Activated naive CD4-positive, alpha-beta T cell treated with anti-CD3 and anti-CD28 coated beads, Interleukin-2, amount 50 U/mL, for 24 hours (primary cell): ENCODE data around the gene SRSF1.
"Not testable (repeated sequence)": the region's sequence is repeated elsewhere in the genome, so short reads cannot be mapped to it uniquely, and the experiment has no call there.

Source experiments
- H3K27ac Mint-ChIP-seq: one replicate; pipeline ENCODE4 v1.8.0; 2021; ENCODE audit warnings: mild to moderate bottlenecking, mixed read lengths
- H3K27me3 Mint-ChIP-seq: one replicate; pipeline ENCODE4 v1.8.0; 2021; ENCODE audit warnings: mixed read lengths
- H3K36me3 Mint-ChIP-seq: one replicate; pipeline ENCODE4 v1.8.0; 2021; ENCODE audit warnings: mixed read lengths
- H3K4me1 Mint-ChIP-seq: one replicate; pipeline ENCODE4 v1.8.0; 2021; ENCODE audit warnings: mixed read lengths
- H3K4me3 Mint-ChIP-seq: one replicate; pipeline ENCODE4 v1.8.0; 2021; ENCODE audit warnings: mild to moderate bottlenecking, mixed read lengths
- H3K9me3 Mint-ChIP-seq: one replicate; pipeline ENCODE4 v1.8.0; 2021; ENCODE audit warnings: mixed read lengths

The SRSF1 gene

GRCh38 chr17:58006924-58007780 is at the start of gene SRSF1:
SRSF1 (minus strand) TSS chr17:58007246; CDS start chr17:58007137, 109 bp downstream.
- Mint-ChIP-seq H3K4me1 (peaks cover 41% of the 10 kb centered on the region), H3K36me3 (peaks cover 35% of the 10 kb centered on the region), H3K4me3 (peak within 1 kb of the TSS; percentile 99), H3K27ac (peak within 1 kb of the TSS; percentile 98), H3K27me3 (no peaks in the 10 kb centered on the region), H3K9me3 (no peaks in the 10 kb centered on the region)

- H3K36me3 Mint-ChIP-seq, result no peaks in the 10 kb centered on the region
- no peak overlapping the region for H3K4me3 Mint-ChIP-seq
- no peaks in the 10 kb centered on the region for H3K9me3 Mint-ChIP-seq
- H3K27ac Mint-ChIP-seq, result no peak overlapping the region
- no peaks in the 10 kb centered on the region for H3K27me3 Mint-ChIP-seq
- H3K4me1 Mint-ChIP-seq, result peaks cover 18% of the 10 kb centered on the region
Measured at GRCh38 chr17:58056476-58056875, 49.4 kb upstream of the SRSF1 start.

- Mint-ChIP-seq H3K27me3 (no peaks in the 10 kb centered on the region), H3K36me3 (no peaks in the 10 kb centered on the region), H3K9me3 (no peaks in the 10 kb centered on the region), H3K4me3 (no peak overlapping the region), H3K4me1 (peaks cover 18% of the 10 kb centered on the region), H3K27ac (peak overlapping the region; percentile 24)
Measured at GRCh38 chr17:58054641-58055040, 47.6 kb upstream of the SRSF1 start.

- H3K36me3 Mint-ChIP-seq, result no peaks in the 10 kb centered on the region
- H3K27ac Mint-ChIP-seq, result peak overlapping the region; percentile 59
- no peaks in the 10 kb centered on the region for H3K27me3 Mint-ChIP-seq
- H3K4me1 Mint-ChIP-seq, result peaks cover 18% of the 10 kb centered on the region
- H3K4me3 Mint-ChIP-seq, result no peak overlapping the region
- H3K9me3 Mint-ChIP-seq, result no peaks in the 10 kb centered on the region
Measured at GRCh38 chr17:58052945-58053715, 46.1 kb upstream of the SRSF1 start.

GRCh38 chr17:58052407-58052806 is 45.4 kb upstream of the SRSF1 start:
- H3K36me3 Mint-ChIP-seq, result no peaks in the 10 kb centered on the region
- peaks cover 18% of the 10 kb centered on the region for H3K4me1 Mint-ChIP-seq
- H3K27ac Mint-ChIP-seq, result no peak overlapping the region
- H3K9me3 Mint-ChIP-seq, result no peaks in the 10 kb centered on the region
- H3K4me3 Mint-ChIP-seq, result no peak overlapping the region
- no peaks in the 10 kb centered on the region for H3K27me3 Mint-ChIP-seq

- Mint-ChIP-seq H3K27ac (no peak overlapping the region), H3K4me1 (peaks cover 18% of the 10 kb centered on the region), H3K27me3 (no peaks in the 10 kb centered on the region), H3K36me3 (no peaks in the 10 kb centered on the region), H3K4me3 (no peak overlapping the region), H3K9me3 (no peaks in the 10 kb centered on the region)
Measured at GRCh38 chr17:58051468-58051867, 44.4 kb upstream of the SRSF1 start.

GRCh38 chr17:58050966-58051365 is 43.9 kb upstream of the SRSF1 start:
- H3K36me3 Mint-ChIP-seq, result no peaks in the 10 kb centered on the region
- H3K27me3 Mint-ChIP-seq, result no peaks in the 10 kb centered on the region
- peaks cover 18% of the 10 kb centered on the region for H3K4me1 Mint-ChIP-seq

GRCh38 chr17:58049533-58049932 is 42.5 kb upstream of the SRSF1 start:
- no peaks in the 10 kb centered on the region for H3K36me3 Mint-ChIP-seq
- no peak overlapping the region for H3K4me3 Mint-ChIP-seq
- H3K27me3 Mint-ChIP-seq, result no peaks in the 10 kb centered on the region
- no peaks in the 10 kb centered on the region for H3K9me3 Mint-ChIP-seq
- H3K4me1 Mint-ChIP-seq, result peaks cover 18% of the 10 kb centered on the region
- H3K27ac Mint-ChIP-seq, result no peak overlapping the region

More at GRCh38 chr17:58050966-58051365, 43.9 kb upstream of the SRSF1 start:
- Mint-ChIP-seq H3K4me3 (no peak overlapping the region), H3K27ac (no peak overlapping the region), H3K9me3 (no peaks in the 10 kb centered on the region)

- no peaks in the 10 kb centered on the region for H3K36me3 Mint-ChIP-seq
- no peak overlapping the region for H3K4me3 Mint-ChIP-seq
- H3K4me1 Mint-ChIP-seq, result peaks cover 3% of the 10 kb centered on the region
- no peaks in the 10 kb centered on the region for H3K9me3 Mint-ChIP-seq
- peaks cover 4% of the 10 kb centered on the region for H3K27me3 Mint-ChIP-seq
- no peak overlapping the region for H3K27ac Mint-ChIP-seq
Measured at GRCh38 chr17:58047376-58048150, 40.5 kb upstream of the SRSF1 start.

- no peaks in the 10 kb centered on the region for H3K9me3 Mint-ChIP-seq
- no peak overlapping the region for H3K27ac Mint-ChIP-seq
- H3K36me3 Mint-ChIP-seq, result no peaks in the 10 kb centered on the region
- H3K4me3 Mint-ChIP-seq, result no peak overlapping the region
- H3K4me1 Mint-ChIP-seq, result no peaks in the 10 kb centered on the region
- H3K27me3 Mint-ChIP-seq, result peaks cover 4% of the 10 kb centered on the region
Measured at GRCh38 chr17:58046239-58047094, 39.4 kb upstream of the SRSF1 start.

GRCh38 chr17:58044256-58044655 is 37.2 kb upstream of the SRSF1 start:
- not testable (repeated sequence) for H3K9me3 Mint-ChIP-seq, H3K4me1 Mint-ChIP-seq, H3K27ac Mint-ChIP-seq, H3K27me3 Mint-ChIP-seq, H3K4me3 Mint-ChIP-seq, H3K36me3 Mint-ChIP-seq

- Mint-ChIP-seq H3K27me3 (peaks cover 4% of the 10 kb centered on the region), H3K27ac (no peak overlapping the region), H3K4me1 (no peaks in the 10 kb centered on the region)
Measured at GRCh38 chr17:58043221-58044181, 36.5 kb upstream of the SRSF1 start.

GRCh38 chr17:58041161-58041560 is 34.1 kb upstream of the SRSF1 start:
- Mint-ChIP-seq H3K27me3 (peaks cover 4% of the 10 kb centered on the region), H3K36me3 (no peaks in the 10 kb centered on the region), H3K9me3 (no peaks in the 10 kb centered on the region), H3K4me3 (no peak overlapping the region), H3K27ac (no peak overlapping the region), H3K4me1 (no peaks in the 10 kb centered on the region)

More at GRCh38 chr17:58043221-58044181, 36.5 kb upstream of the SRSF1 start:
- Mint-ChIP-seq H3K4me3 (no peak overlapping the region), H3K9me3 (no peaks in the 10 kb centered on the region), H3K36me3 (no peaks in the 10 kb centered on the region)

- Mint-ChIP-seq H3K27ac (no peak overlapping the region), H3K36me3 (no peaks in the 10 kb centered on the region), H3K27me3 (peaks cover 4% of the 10 kb centered on the region), H3K9me3 (no peaks in the 10 kb centered on the region), H3K4me1 (no peaks in the 10 kb centered on the region), H3K4me3 (no peak overlapping the region)
Measured at GRCh38 chr17:58040386-58040785, 33.3 kb upstream of the SRSF1 start.
